Renal pelvis (tissue), 12 donors: ENCODE data around the gene MAGIX. TPM values are rescaled to one million over a fixed set of nuclear protein-coding genes. Genes with fewer than 3 reads are reported as not detected.
"Not testable (repeated sequence)": the region's sequence is repeated elsewhere in the genome, so short reads cannot be mapped to it uniquely, and the experiment has no call there.

ENCODE experiments used
- DNase-seq: peaks from one replicate; pipeline ENCODE4 v3.0.0-alpha.2; 2013
- long read RNA-seq, 16 experiments: transcript quantifications; one replicate each; lab custom pipeline, GENCODE V29; 2026
- polyA plus RNA-seq, 3 donors: library from polyadenylated mRNA; unstranded; fragments of 120-200 nt; gene quantifications; one replicate each; pipeline ENCODE4 v1.2.1, GENCODE V29; 2013; ENCODE audit not compliant: insufficient read length in 3 of 3

Gene MAGIX
- polyA plus RNA-seq = 1 to 10 TPM; 4.6 to 8.8 (median 7.7) TPM
- long read RNA-seq, donor 1, partial matches to known transcripts = 0 of 3 reads
- long read RNA-seq, donor 1, other reads (novel, unspliced or antisense) = 0 of 3 reads
- long read RNA-seq, donor 2 = 0 reads
- long read RNA-seq, donor 3, partial matches to known transcripts = 0 of 4 reads
- long read RNA-seq, donor 3, other reads (novel, unspliced or antisense) = 0 of 4 reads
- long read RNA-seq, donor 4, partial matches to known transcripts = 0 of 6 reads
- long read RNA-seq, donor 4, other reads (novel, unspliced or antisense) = 0 of 6 reads
- long read RNA-seq, donor 5 = 0 reads
- long read RNA-seq, donor 6, partial matches to known transcripts = 0 of 2 reads
- long read RNA-seq, donor 6, other reads (novel, unspliced or antisense) = 0 of 2 reads
- long read RNA-seq, donor 7, partial matches to known transcripts = 0 of 2 reads
- long read RNA-seq, donor 7, other reads (novel, unspliced or antisense) = 0 of 2 reads
- long read RNA-seq, donor 8, partial matches to known transcripts = 0 of 1 reads
- long read RNA-seq, donor 8, other reads (novel, unspliced or antisense) = 0 of 1 reads
- long read RNA-seq, donor 9 = 0 reads
- long read RNA-seq, donor 10 = 0 reads
- long read RNA-seq, donor 11 = 0 reads
- long read RNA-seq, donor 12 = 0 reads
- long read RNA-seq, donor 13 = 0 reads
- long read RNA-seq, donor 14, partial matches to known transcripts = 0 of 3 reads
- long read RNA-seq, donor 14, other reads (novel, unspliced or antisense) = 0 of 3 reads
- long read RNA-seq, donor 15, partial matches to known transcripts = 0 of 1 reads
- long read RNA-seq, donor 15, other reads (novel, unspliced or antisense) = 0 of 1 reads
- long read RNA-seq, donor 16, partial matches to known transcripts = 0 of 2 reads
- long read RNA-seq, donor 16, other reads (novel, unspliced or antisense) = 0 of 2 reads

GRCh38 chrX:49162620-49163019, at the start of gene MAGIX:
Gene MAGIX (plus strand): TSS chrX:49162758. CDS start chrX:49162890, 132 bp downstream.
- DNase-seq = no peak

- no peak for DNase-seq
Measured at GRCh38 chrX:49116076-49116475, 46.5 kb upstream of the MAGIX start.

GRCh38 chrX:49116716-49117115, 45.8 kb upstream of the MAGIX start:
- DNase-seq = no peak

- no peak for DNase-seq
Measured at GRCh38 chrX:49117581-49117980, 45.0 kb upstream of the MAGIX start.

GRCh38 chrX:49120091-49120490, 42.5 kb upstream of the MAGIX start:
- no peak for DNase-seq

- DNase-seq = no peak
Measured at GRCh38 chrX:49122499-49122898, 40.1 kb upstream of the MAGIX start.

- DNase-seq = not testable (repeated sequence)
Measured at GRCh38 chrX:49127742-49128258, 34.8 kb upstream of the MAGIX start.

GRCh38 chrX:49129427-49129826, 33.1 kb upstream of the MAGIX start:
- DNase-seq = no peak

- not testable (repeated sequence) for DNase-seq
Measured at GRCh38 chrX:49132275-49132674, 30.3 kb upstream of the MAGIX start.

- no peak for DNase-seq
Measured at GRCh38 chrX:49133759-49134158, 28.8 kb upstream of the MAGIX start.

- DNase-seq = no peak
Measured at GRCh38 chrX:49137492-49137891, 25.1 kb upstream of the MAGIX start.

- no peak for DNase-seq
Measured at GRCh38 chrX:49139713-49140112, 22.8 kb upstream of the MAGIX start.

GRCh38 chrX:49142264-49142663, 20.3 kb upstream of the MAGIX start:
- not testable (repeated sequence) for DNase-seq

- DNase-seq = not testable (repeated sequence)
Measured at GRCh38 chrX:49143154-49143553, 19.4 kb upstream of the MAGIX start.

GRCh38 chrX:49147282-49147681, 15.3 kb upstream of the MAGIX start:
- DNase-seq = no peak

- DNase-seq = no peak
Measured at GRCh38 chrX:49147936-49148335, 14.6 kb upstream of the MAGIX start.

- not testable (repeated sequence) for DNase-seq
Measured at GRCh38 chrX:49148390-49149100, 14.0 kb upstream of the MAGIX start.

GRCh38 chrX:49149291-49149690, 13.3 kb upstream of the MAGIX start:
- DNase-seq = not testable (repeated sequence)

- no peak for DNase-seq
Measured at GRCh38 chrX:49153467-49153866, 9.1 kb upstream of the MAGIX start.

- DNase-seq = peak; percentile 56
Measured at GRCh38 chrX:49155243-49155899, 7.2 kb upstream of the MAGIX start.
